Tongue (tissue), 2 donors: ENCODE data around the gene VMO1. TPM values are rescaled to one million over a fixed set of nuclear protein-coding genes. Genes with fewer than 3 reads are reported as not detected.
"Not testable (repeated sequence)": the region's sequence is repeated elsewhere in the genome, so short reads cannot be mapped to it uniquely, and the experiment has no call there.

ENCODE experiments used
- DNase-seq: peaks from one replicate; pipeline ENCODE4 v3.0.0-alpha.2; 2015
- total RNA-seq: library from RNA; depleted of rRNA; stranded (reverse); fragments of >200 nt; gene quantifications from one replicate; pipeline ENCODE4 v1.2.3, GENCODE V29; 2014

Gene VMO1, protein sequence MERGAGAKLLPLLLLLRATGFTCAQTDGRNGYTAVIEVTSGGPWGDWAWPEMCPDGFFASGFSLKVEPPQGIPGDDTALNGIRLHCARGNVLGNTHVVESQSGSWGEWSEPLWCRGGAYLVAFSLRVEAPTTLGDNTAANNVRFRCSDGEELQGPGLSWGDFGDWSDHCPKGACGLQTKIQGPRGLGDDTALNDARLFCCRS
- total RNA-seq: 13.1 TPM

DNA sequence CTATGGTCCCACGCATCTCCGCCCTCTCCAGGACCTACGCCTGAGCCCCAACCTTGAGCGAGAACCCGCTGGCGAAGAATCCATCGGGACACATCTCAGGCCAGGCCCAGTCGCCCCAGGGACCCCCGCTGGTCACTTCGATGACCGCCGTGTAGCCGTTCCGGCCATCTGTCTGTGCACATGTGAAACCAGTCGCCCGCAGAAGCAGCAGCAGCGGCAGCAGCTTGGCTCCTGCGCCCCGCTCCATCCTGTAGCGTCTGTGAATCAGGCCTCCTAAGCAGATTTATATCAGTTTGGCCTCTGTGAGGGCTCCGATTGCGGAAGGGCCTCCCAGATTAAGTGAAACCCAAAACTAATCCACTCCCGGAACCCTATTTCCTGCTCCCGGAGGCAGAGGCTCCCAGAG, at the start of gene VMO1:
Gene VMO1, minus strand, starts transcription at position 259 of the 406 bp plus-strand sequence. Its CDS starts 12 bp downstream, at position 247.
- DNase-seq: no peak

DNA sequence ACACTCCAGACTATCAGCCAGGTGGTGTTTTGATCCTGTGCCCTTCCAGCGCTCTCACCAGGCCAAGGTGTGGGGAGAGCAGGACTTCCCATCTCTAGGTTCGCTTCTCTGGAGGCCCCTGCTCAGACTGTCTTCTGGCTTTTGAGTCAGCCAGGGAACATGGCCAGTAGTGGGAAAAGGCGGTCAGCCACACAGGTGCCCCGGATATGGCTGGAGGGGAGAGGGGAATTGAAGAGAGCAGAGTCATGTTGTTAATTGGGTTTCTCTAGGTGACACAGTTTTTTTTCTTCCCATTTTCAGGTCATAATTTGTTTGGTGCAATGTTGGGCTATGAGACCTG, 48.5 kb upstream of the VMO1 start:
- DNase-seq: no peak

DNA sequence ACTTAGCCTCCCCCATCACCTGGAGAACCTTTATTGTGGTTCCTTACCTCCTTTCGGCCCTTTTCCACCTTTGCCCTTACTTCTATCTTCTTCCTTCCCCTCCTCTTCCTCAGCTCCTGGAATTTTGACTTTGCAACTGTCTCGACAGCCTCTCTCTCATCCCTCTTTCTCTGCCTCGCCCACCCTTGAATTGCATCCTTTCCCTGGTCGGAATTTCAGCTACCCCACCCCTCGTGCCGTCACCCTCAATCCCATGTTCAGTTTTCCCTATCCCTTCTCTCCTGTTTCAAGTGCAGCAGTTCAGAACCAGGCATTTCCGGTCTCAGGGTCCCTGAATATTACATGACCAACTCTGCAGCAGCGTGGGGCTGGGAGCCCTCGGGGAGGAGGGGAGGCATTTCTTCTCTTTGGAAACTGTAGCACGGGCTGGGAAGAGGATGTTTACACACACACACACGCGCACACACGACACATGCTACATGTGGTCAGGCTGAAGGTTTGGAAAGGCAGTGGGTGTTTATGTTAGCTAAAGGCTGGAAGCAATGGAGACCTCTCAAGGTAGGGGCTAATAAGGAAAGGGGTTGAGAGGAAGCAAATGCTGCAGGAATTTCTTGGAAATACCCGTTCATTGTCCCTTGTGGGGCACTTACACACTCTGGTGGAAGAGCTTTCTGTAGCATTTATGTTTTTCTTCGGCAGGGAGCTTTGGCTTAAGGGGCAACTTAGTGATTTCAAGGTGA, 47.9 kb upstream of the VMO1 start:
- DNase-seq: peak; percentile 61

DNA sequence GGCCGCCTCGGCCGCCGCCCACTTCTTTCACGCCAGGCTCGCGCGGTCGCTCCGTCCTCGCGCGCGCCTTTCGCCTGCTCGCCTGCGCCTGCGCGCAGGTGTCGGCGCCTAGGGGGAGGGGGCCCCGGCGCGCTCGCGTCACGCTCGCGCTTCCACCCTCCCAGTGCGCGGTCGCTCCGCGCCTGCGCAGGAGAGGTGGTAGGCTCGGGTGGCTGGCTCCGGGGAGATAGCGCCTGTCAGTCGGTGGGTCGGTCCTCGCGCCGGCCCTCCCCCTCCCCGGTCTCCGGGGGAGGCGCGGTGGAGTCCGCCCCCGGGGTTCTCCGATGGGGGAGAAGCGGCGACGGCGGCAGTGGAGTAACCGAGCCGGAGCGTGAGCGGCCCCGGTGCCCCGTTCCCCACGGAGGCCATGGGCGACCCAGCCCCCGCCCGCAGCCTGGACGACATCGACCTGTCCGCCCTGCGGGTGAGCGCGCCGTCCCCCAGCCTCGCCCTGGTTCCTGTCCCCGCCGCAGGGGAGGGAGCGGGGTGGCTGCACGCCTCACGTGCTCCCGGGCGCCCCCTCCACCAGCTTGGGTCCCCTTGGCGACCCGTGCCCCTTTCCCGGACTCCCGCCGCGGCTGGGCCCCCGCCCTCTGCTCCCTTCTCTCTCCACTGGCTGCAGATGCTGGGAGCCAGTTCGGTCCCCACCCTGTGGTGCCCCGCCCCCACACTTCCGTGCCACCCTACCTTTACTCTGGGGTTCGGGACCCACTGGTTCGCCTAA, 47.2 kb upstream of the VMO1 start, which contains the start of gene MINK1:
Gene MINK1, plus strand, starts transcription at position 163 of the 763 bp plus-strand sequence. Its CDS starts 244 bp downstream, at position 407.
- DNase-seq: peak; percentile 98

DNA sequence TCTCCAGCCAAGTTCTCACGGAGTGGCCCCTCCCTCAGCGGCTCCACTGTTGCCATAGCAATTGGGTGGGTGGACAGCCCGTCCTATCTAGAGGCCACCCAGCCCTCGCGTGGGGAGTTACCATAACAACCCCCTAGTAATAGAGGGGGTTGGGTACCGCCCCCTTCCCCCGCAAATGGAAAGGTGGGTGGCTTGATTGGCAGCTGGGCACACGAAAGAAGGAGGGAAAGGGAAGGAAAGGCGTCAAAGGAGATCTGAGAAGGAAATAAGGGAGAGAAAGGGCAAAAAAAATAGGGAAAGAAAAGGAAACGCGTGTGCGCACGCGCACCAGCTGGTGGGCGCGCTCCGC, 46.6 kb upstream of the VMO1 start:
- not testable (repeated sequence) for DNase-seq

DNA sequence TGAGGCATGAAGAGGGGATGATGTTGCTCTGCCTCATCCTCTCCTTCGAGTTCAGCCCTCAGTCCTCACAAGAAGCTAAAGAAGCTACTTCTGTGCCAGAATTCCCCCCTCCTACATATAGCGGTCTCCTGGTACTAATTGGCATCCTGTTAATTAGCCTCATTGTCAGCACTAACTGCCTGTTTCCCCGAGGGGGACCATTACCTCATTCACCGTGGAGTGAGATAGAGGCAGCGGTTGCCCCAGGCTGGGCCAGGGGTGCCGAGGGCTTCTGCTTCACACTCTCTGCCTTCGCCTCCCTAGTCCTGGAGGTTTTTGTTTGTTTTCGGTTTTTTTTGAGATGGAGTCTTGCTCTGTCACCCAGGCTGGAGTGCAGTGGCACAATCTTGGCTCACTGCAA, 41.2 kb upstream of the VMO1 start:
- DNase-seq: no peak

DNA sequence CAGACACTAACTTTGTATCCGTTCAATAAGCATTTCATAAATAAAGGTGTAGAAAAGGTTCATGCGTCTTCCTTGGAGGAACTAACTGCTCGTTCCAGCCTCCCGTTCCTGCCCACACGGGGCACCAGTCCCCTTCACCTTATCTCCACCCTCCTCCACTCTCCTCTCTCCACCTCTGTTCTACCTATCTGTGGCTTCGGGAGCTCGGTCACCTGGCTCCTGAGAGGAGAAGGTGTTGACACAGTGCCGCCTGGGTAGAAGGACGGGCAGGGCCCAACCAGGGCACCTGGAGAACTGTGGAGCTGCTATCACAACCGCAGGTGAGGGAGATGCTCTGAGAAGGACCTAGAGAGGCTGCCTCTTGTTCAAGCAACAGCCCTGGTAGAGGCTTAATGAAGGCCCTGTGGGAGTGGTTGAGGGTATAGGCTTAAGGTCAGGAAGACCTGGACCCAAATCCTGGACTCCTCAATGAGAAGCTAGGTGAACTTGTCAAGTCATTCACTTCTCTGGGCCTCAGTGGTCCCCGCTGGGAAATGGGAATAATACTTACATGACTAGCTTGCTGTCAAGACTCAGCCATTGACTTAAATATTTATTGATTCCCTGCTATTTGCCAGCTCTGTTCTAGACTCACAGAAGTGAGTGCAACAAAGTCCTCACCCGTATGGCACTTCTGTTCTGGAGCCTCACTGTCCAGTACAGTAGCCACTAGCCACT, 37.4 kb upstream of the VMO1 start:
- DNase-seq: no peak

DNA sequence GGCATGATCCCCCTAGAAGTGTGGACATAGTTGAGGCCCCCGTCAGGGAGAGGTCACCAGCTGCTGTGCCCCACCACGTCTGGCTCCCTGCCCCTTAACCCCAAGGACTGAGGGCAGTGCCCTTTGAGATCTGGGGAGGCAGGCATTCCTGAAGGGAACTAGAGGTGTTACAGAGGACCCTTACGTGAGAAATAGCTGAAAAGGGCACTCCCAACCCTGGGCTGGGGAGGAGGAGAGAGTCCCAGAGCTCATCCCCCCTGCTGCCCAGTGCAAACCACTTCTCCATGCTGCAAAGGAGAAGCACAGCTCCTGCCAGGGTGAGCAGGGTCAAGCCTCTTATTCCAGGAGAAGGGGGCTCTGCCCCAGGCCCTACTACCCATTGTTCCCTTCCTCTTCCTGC, 36.7 kb upstream of the VMO1 start:
- no peak for DNase-seq

DNA sequence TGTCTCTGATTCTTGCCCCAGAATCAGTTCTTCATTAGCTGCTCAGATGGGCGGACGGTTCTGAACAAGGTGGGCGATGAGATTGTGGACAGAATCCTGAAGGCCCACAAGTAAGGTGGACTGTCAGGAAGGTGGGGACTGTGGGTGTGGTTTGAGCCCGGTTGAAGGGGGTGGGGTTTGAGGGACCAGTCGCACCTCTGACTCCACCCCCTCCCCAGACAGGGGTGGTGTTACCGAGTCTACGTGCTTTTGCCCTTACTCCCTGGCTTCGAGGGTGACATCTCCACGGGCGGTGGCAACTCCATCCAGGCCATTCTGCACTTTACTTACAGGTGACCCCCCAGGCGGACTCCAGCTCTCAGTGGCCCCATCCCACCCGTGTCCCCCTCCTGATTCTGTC, 32.1 kb upstream of the VMO1 start:
- DNase-seq: no peak

DNA sequence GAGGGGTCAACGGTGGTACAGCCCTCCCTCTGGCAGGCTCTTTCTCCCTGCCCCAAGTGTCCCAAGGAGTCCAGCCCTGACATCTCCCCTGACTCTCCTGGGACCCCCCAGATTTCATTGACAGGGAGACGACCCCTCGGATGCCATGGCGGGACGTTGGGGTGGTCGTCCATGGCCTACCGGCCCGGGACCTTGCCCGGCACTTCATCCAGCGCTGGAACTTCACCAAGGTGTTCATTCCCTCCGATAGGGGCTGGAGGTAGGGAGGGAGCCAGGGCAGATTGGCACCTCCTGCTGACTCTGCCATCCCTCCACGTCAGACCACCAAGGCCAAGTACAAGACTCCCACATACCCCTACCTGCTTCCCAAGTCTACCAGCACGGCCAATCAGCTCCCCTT, 30.7 kb upstream of the VMO1 start:
- DNase-seq: no peak

DNA sequence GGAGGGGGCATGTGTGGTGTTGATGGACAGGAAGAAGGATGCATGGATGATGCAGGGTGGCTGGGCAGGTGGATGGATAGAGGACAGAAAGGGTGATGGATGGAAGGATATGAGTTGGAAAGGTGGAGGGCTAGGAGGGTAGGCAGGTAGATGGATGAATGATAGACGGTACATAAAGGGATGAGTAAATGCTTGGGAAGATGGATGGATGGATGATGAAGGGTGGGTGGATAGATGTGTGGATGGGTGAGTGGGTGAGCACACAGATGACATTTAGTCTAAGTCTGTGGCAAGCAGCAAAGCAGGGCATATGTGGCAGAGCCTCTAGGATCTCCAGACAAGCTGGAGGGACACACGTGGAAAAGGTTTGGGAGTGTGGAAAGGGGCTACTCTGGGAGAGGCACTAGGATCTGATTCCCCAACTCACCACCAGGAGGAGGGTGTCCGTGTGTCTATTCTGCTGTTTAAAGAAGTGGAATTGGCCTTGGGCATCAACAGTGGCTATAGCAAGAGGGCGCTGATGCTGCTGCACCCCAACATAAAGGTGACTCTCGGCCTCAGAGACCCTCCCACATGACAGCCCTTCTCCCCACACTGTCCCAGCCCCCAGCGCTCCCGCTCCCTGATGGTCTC, 29.0 kb upstream of the VMO1 start:
- no peak for DNase-seq

DNA sequence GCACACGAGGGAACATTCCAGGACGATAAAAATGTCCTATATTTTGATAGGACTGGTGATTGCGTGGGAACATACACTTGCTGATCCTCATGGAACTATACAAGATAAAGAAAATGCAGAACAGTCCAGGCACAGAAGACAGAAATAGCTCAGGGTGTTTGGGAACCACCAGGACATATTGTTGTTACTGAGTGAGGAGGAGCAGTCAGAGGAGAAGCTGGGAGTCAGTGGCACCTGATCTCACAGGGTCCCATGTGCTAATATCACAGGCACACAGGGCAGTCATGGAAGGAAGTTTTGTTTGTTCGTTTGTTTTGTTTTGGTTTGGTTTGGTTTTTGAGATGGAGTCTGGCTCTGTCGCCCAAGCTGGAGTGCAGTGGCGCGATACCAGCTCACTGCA, 26.5 kb upstream of the VMO1 start:
- DNase-seq: no peak

DNA sequence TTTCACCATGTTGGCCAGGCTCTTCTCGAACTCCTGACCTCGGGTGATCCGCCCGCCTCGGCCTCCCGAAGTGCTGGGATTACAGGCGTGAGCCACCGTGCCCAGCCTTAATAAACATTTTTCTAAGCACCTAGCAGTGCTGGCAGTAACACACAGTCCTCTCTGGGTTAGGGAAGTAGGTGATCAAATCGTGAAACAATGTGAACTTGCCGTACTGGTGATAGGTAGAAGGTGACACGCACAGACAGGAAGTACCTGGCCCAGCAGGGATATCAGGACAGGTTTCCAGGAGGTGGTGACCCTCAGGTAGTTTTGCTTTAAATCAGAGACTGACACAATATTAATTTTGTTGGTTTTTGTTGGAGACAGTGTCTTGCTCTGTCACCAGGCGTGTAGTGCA, 25.3 kb upstream of the VMO1 start:
- no peak for DNase-seq

DNA sequence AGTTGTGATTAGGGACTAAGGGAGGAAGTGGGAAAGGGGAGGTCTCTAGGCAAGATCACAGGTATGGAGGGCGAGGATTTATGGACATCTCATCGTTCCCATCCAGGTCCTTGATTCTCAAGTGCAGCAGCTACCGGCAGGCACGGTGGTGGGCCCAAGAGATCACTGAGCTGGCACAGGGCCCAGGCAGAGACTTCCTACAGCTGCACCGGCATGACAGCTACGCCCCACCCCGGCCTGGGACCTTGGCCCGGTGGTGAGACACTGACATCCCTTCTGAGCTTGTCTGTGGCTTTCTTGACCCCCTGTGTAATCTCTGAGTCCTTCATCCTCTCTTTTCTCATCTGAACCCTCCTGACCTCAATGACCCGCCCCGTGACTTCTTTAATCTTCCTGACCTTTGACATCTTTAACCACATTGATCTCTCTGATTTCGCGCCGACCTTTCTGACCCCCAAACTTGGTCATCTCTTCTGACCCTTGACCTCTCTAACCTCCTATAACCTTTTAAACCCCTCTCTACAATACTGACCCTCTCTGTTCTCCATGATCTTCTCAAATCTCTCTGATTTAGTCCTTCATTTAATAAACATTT, 24.6 kb upstream of the VMO1 start:
- DNase-seq: no peak

DNA sequence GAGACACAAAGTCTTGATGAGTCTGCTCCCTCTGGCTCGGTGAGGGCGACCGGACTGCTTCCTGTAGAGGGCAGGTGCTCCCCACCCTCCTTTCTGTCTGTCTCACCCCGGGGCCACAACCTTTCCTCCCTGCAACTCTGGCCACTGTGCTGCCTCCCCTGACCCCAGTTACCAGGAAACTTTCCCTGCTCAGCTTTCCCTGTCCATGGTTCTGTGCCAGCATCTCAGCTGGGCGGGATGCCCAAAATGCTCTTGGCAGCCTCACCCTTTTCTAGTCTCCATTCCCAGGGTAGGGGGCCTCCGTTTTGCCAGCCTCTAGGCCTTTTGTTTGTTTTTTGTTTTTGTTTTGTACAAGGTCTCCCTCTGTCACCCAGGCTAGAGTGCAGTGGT, 22.2 kb upstream of the VMO1 start:
- peak; percentile 71 for DNase-seq

DNA sequence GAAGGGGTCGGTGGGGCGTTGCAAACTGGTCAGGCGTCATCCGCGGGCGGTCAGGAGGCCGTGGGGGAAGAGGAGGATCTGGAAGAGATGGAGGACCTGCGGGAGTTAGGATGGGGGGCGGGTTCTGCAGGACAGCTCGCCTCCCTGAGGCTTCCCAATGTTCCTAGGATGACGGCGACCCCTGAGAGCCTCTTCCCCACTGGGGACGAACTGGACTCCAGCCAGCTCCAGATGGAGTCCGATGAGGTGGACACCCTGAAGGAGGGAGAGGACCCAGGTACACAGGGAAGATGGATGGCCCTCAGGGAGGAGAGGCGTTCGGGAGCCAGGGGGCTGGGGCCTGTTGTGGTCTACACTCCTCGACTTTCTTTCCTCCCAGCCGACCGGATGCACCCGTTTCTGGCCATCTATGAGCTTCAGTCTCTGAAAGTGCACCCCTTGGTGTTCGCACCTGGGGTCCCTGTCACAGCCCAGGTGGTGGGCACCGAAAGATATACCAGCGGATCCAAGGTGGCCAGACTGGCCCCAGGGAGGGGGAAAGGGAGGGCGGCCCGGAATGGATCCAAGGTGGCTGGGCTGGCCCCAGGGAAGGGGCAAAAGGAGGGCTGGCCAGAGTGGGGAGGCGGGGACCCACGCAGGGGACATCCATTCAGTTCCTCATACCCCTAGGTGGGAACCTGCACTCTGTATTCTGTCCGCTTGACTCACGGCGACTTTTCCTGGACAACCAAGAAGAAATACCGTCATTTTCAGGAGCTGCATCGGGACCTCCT, 21.6 kb upstream of the VMO1 start:
- DNase-seq: no peak

DNA sequence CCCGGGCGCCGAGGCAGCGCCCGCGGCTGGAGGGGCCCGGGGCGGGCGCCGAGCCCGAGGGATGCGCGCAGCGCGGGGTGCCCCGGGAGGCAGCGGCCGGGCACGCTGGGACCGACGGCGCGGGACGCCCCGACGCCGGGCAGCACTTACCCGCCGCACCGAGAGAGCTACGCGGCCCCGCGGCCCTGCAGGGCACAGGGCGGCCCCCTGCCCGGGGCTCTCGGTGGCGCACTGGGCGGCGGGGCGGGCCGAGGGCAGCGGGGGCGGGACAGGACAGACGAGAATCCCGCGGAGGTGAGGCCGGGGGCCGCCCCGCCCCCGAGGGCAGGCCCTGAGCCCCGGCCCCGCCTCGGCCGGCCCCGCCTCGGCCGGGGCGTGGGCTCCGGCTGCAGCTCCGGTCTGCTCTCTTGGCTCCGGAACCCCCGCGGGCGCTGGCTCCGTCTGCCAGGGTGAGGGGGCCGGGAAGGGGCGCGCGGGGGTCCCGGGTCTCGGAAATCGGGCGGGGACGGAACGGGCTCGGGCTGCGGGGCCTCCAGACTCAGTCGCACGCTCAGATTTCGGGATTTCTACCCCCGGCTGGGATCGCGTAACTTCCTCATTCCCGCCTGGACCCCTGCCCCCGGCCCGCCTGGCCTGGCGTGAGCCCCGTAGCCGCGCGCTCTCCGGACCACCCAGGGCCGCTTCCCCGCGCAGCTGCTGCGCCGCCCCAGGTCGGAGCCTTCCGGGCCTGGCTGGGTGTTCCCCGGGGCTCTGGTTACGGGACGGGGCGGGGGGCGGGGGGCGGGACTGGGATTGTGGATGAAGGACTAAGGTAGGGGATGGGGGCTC, 20.8 kb upstream of the VMO1 start, which contains the start of gene PLD2:
Gene PLD2, plus strand, starts transcription at position 376 of the 828 bp plus-strand sequence. CDS start 621 bp downstream, outside the sequence.
- DNase-seq: peak; percentile 93

DNA sequence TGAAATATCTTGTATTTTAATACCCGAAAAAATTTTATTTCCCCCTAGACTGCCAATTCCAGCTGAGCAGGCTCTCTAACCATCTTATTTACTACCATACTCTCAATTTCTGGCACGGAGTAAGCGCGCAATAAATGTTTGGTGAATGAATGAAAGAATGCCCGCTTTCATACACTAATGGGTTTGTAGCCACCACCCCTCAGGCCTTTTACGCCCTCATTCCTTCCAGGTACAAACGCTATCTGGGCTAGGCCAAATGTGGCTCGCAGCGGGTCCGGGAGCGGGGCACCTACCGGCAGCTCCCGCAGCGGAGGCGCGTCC, 20.3 kb upstream of the VMO1 start:
- peak; percentile 34 for DNase-seq

DNA sequence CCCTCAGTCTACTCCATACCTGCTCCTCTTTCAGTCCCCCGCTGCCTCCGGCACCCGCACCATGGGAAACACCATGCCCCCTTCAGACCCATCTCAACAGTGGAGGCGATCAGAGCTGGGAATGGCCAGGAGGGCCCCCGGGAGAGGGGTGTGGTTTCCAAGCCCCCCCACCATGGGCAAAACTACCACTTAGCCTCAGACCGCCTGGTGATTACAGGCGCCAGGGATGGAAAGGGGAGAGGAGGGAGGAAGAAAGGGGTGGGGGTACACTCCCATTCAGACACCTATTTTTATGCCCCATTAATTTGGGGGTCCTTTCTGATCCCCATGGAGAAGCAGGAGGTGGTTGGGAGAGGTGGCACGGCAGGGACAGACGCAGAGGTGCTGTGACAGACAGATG, 16.1 kb upstream of the VMO1 start, which contains the start of gene C17orf114:
Gene C17orf114, minus strand, starts transcription at position 101 of the 400 bp plus-strand sequence.
- no peak for DNase-seq
